ENCODE results near the gene BDKRB2. TPM values are rescaled to one million over a fixed set of nuclear protein-coding genes. Genes with fewer than 3 reads are reported as not detected.

BDKRB2 gene
- polyA plus RNA-seq, 1 donor from 2014 or later: not detected

DNA sequence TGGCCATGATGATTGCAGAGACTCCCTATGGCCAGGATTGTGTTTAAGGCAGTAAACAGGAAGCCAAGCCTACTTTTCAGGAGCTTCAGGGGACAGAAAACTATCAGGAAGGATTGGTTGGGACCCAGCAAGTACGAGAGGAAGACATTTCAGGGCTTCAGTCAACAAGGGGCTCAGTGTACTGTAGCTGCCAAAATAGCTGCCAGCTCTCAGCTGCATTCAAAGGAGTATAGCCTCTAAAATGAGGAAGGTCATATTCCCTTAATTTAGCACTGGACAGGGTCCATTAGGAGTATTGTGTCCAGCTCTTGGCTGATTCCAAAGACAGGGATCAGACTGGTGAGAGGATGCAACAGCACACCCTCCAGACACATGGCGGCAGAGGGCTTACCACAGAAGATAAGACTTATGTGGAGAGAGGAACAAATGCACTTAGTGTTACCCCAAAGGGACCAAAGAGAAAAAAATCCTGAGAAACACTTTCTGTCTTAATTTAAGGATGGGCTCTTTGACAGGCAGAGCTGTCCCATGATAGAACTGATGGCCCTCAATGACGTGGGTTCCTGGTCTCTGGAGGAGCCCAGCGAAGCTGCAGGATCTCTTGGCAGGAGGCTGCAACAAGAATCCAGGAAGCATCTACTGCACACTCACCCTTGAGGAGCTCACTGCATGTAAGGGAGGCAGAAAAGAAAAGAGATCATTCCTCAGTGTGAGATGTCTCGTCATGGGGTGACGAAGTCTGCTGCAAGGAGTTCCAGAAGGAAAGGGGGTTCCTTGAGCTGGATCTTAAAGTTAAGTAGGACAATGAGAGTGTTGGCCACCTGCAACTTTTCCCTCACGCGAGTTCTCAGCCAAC lies 66.2 kb downstream of the BDKRB2 start:
- Histone ChIP-seq H3F3A (ENCODE audit: insufficient read depth, low read length, poor library complexity, severe bottlenecking) (no peaks in the 10 kb centered on the region), H3K4me2 (ENCODE audit: low read length) (no peak overlapping the region), H3K79me2 (replicated peaks; ENCODE audit: insufficient read depth, low read length) (no peaks in the 10 kb centered on the region)

DNA sequence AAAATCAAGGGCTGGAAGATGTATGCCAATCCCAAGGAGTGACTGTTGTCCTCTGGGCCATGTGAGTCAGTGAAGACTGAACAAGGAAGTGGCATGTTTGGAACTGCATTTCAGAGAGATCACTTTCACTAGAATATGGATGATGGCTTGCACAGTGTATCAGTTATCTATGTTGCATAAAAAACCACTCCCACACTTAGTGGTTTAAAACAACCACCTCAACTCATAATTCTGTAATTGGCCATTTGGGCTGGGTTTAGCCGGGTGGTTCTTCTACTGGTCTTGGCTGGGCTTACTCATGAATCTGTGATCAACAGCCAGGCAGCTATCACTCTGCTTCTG lies 66.8 kb downstream of the BDKRB2 start:
- Histone ChIP-seq H3K27ac (ENCODE audit: low read length) (no peak overlapping the region), H3K36me3 (ENCODE audit: insufficient read depth, low read length) (no peaks in the 10 kb centered on the region), H3K79me2 (replicated peaks; ENCODE audit: insufficient read depth, low read length) (no peaks in the 10 kb centered on the region), H3K9me2 (ENCODE audit: insufficient read depth, low read length) (no peaks in the 10 kb centered on the region), H3K4me2 (ENCODE audit: low read length) (no peak overlapping the region), H3K9me3 (ENCODE audit: low read length) (no peaks in the 10 kb centered on the region), H3K27me3 (ENCODE audit: insufficient read depth, low read depth, low read length) (no peaks in the 10 kb centered on the region), H2AFZ (ENCODE audit: low read depth, low read length) (no peak overlapping the region), H4K20me1 (ENCODE audit: insufficient read depth) (no peaks in the 10 kb centered on the region), H3K4me3 (ENCODE audit: low read length) (no peak overlapping the region), H3K9ac (ENCODE audit: low read length) (no peak overlapping the region), H3F3A (ENCODE audit: insufficient read depth, low read length, poor library complexity, severe bottlenecking) (no peaks in the 10 kb centered on the region)
- TF ChIP-seq EP300 (conservative IDR thresholded peaks at IDR 0.05; ENCODE audit: poor library complexity, severe bottlenecking): no peak
- TF ChIP-seq MXI1 (conservative IDR thresholded peaks at IDR 0.05; ENCODE audit: poor library complexity, severe bottlenecking): no peak
- TF ChIP-seq POLR2AphosphoS5 (IDR thresholded peaks at IDR 0.05): no peak
- TF ChIP-seq SMC3 (conservative IDR thresholded peaks at IDR 0.05; ENCODE audit: poor library complexity): no peak
- no peak for TF ChIP-seq RAD21 (conservative IDR thresholded peaks at IDR 0.05)
- TF ChIP-seq, protein P1, sequence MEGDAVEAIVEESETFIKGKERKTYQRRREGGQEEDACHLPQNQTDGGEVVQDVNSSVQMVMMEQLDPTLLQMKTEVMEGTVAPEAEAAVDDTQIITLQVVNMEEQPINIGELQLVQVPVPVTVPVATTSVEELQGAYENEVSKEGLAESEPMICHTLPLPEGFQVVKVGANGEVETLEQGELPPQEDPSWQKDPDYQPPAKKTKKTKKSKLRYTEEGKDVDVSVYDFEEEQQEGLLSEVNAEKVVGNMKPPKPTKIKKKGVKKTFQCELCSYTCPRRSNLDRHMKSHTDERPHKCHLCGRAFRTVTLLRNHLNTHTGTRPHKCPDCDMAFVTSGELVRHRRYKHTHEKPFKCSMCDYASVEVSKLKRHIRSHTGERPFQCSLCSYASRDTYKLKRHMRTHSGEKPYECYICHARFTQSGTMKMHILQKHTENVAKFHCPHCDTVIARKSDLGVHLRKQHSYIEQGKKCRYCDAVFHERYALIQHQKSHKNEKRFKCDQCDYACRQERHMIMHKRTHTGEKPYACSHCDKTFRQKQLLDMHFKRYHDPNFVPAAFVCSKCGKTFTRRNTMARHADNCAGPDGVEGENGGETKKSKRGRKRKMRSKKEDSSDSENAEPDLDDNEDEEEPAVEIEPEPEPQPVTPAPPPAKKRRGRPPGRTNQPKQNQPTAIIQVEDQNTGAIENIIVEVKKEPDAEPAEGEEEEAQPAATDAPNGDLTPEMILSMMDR (IDR thresholded peaks at IDR 0.05; ENCODE audit: poor library complexity, severe bottlenecking): no peak
- TF ChIP-seq, protein P2, sequence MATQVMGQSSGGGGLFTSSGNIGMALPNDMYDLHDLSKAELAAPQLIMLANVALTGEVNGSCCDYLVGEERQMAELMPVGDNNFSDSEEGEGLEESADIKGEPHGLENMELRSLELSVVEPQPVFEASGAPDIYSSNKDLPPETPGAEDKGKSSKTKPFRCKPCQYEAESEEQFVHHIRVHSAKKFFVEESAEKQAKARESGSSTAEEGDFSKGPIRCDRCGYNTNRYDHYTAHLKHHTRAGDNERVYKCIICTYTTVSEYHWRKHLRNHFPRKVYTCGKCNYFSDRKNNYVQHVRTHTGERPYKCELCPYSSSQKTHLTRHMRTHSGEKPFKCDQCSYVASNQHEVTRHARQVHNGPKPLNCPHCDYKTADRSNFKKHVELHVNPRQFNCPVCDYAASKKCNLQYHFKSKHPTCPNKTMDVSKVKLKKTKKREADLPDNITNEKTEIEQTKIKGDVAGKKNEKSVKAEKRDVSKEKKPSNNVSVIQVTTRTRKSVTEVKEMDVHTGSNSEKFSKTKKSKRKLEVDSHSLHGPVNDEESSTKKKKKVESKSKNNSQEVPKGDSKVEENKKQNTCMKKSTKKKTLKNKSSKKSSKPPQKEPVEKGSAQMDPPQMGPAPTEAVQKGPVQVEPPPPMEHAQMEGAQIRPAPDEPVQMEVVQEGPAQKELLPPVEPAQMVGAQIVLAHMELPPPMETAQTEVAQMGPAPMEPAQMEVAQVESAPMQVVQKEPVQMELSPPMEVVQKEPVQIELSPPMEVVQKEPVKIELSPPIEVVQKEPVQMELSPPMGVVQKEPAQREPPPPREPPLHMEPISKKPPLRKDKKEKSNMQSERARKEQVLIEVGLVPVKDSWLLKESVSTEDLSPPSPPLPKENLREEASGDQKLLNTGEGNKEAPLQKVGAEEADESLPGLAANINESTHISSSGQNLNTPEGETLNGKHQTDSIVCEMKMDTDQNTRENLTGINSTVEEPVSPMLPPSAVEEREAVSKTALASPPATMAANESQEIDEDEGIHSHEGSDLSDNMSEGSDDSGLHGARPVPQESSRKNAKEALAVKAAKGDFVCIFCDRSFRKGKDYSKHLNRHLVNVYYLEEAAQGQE (IDR thresholded peaks at IDR 0.05; ENCODE audit: borderline replicate concordance): no peak
- no peak for TF ChIP-seq TAF1 (IDR thresholded peaks at IDR 0.05; ENCODE audit: low read depth)
- TF ChIP-seq EZH2 (IDR thresholded peaks at IDR 0.05; ENCODE audit: borderline replicate concordance, insufficient read depth, low read length, poor library complexity, severe bottlenecking): no peak

More for the DNA sequence above, 66.2 kb downstream of the BDKRB2 start:
- Histone ChIP-seq H4K20me1 (ENCODE audit: insufficient read depth) (no peaks in the 10 kb centered on the region), H3K27me3 (ENCODE audit: insufficient read depth, low read depth, low read length) (no peaks in the 10 kb centered on the region), H3K9ac (ENCODE audit: low read length) (no peak overlapping the region), H3K27ac (ENCODE audit: low read length) (no peak overlapping the region), H3K9me3 (ENCODE audit: low read length) (no peaks in the 10 kb centered on the region), H3K4me3 (ENCODE audit: low read length) (no peak overlapping the region), H3K9me2 (ENCODE audit: insufficient read depth, low read length) (no peaks in the 10 kb centered on the region), H3K36me3 (ENCODE audit: insufficient read depth, low read length) (no peaks in the 10 kb centered on the region), H2AFZ (ENCODE audit: low read depth, low read length) (no peak overlapping the region)
- TF ChIP-seq, protein P2 (IDR thresholded peaks at IDR 0.05; ENCODE audit: borderline replicate concordance): no peak
- TF ChIP-seq EZH2 (IDR thresholded peaks at IDR 0.05; ENCODE audit: borderline replicate concordance, insufficient read depth, low read length, poor library complexity, severe bottlenecking) (no peak), SMC3 (conservative IDR thresholded peaks at IDR 0.05; ENCODE audit: poor library complexity) (no peak), RAD21 (conservative IDR thresholded peaks at IDR 0.05) (no peak), TAF1 (IDR thresholded peaks at IDR 0.05; ENCODE audit: low read depth) (no peak), POLR2AphosphoS5 (IDR thresholded peaks at IDR 0.05) (no peak), MXI1 (conservative IDR thresholded peaks at IDR 0.05; ENCODE audit: poor library complexity, severe bottlenecking) (no peak), EP300 (conservative IDR thresholded peaks at IDR 0.05; ENCODE audit: poor library complexity, severe bottlenecking) (no peak)
- TF ChIP-seq, protein P1 (IDR thresholded peaks at IDR 0.05; ENCODE audit: poor library complexity, severe bottlenecking): no peak
